IMR-90 (cell line): ENCODE measurements around the gene RAD51B.

ENCODE experiments used
- RAD21 ChIP-seq: IDR thresholded peaks from 2 replicates; pipeline ENCODE4 v1.6.1; 2012; ENCODE audit warnings: low read length, improper control_type of control experiment
- TF ChIP-seq, protein P1 (sequence below): conservative IDR thresholded peaks from 2 replicates; pipeline ENCODE4 v1.5.1; 2012; ENCODE audit warnings: mild to moderate bottlenecking, low read depth, low read length, improper control_type of control experiment
- TF ChIP-seq, protein P2 (sequence below): fragments of 150-350 bp; IDR thresholded peaks from 2 replicates; pipeline ENCODE4 v1.6.1; 2017; ENCODE audit warnings: mild to moderate bottlenecking, antibody characterized with exemption, low read length, low read depth

DNA sequence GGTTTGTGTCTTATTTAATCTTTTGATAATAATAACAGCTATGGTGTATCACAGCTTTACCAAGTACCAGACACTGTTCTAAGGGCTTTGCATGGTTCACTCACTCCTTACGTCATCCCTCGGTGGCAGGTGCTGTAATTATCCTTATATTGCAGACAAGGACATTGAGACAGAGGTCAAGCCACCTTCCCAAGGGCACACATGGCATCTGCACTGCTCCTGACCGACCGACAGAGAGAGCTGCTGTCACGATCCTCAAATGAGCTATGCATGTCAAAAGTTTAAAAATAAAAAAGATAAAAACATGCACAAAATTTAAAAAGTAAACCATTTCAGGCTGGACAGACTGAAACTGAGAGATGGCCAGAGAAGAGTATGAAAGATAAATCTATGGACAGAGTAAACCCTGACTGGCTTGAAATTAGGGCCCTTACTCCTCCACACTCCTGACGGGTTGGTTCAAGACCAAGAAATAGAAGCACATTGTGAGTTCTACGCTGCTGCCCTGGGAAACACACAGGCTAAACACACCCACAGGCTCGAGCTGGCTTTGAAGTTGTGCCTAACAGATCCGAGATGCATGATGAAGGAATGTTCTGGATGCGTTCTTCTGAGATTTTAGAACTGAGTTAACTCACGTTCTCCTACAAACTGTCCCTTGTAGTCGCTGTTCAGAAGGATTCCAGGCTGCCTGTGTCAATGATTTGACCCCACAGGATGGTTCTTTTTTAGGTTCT, 704.6 kb downstream of the RAD51B start:
- TF ChIP-seq, protein P1, sequence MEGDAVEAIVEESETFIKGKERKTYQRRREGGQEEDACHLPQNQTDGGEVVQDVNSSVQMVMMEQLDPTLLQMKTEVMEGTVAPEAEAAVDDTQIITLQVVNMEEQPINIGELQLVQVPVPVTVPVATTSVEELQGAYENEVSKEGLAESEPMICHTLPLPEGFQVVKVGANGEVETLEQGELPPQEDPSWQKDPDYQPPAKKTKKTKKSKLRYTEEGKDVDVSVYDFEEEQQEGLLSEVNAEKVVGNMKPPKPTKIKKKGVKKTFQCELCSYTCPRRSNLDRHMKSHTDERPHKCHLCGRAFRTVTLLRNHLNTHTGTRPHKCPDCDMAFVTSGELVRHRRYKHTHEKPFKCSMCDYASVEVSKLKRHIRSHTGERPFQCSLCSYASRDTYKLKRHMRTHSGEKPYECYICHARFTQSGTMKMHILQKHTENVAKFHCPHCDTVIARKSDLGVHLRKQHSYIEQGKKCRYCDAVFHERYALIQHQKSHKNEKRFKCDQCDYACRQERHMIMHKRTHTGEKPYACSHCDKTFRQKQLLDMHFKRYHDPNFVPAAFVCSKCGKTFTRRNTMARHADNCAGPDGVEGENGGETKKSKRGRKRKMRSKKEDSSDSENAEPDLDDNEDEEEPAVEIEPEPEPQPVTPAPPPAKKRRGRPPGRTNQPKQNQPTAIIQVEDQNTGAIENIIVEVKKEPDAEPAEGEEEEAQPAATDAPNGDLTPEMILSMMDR: no peak
- TF ChIP-seq RAD21: no peak
- TF ChIP-seq, protein P2, sequence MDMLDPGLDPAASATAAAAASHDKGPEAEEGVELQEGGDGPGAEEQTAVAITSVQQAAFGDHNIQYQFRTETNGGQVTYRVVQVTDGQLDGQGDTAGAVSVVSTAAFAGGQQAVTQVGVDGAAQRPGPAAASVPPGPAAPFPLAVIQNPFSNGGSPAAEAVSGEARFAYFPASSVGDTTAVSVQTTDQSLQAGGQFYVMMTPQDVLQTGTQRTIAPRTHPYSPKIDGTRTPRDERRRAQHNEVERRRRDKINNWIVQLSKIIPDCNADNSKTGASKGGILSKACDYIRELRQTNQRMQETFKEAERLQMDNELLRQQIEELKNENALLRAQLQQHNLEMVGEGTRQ: no peak
